HG02970 (cell line): ENCODE data around the gene TMEM170A.
"Not testable (repeated sequence)": the region's sequence is repeated elsewhere in the genome, so short reads cannot be mapped to it uniquely, and the experiment has no call there.

ENCODE experiments used
- ATAC-seq: cut with Tn5 transposase; IDR thresholded peaks from one replicate; pipeline ENCODE4 v1.9.1; 2021; ENCODE audit warnings: mild to moderate bottlenecking, moderate library complexity, moderate number of reproducible peaks; ENCODE audit not compliant: unreplicated experiment, low FRiP score

Gene TMEM170A, protein sequence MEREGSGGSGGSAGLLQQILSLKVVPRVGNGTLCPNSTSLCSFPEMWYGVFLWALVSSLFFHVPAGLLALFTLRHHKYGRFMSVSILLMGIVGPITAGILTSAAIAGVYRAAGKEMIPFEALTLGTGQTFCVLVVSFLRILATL

DNA sequence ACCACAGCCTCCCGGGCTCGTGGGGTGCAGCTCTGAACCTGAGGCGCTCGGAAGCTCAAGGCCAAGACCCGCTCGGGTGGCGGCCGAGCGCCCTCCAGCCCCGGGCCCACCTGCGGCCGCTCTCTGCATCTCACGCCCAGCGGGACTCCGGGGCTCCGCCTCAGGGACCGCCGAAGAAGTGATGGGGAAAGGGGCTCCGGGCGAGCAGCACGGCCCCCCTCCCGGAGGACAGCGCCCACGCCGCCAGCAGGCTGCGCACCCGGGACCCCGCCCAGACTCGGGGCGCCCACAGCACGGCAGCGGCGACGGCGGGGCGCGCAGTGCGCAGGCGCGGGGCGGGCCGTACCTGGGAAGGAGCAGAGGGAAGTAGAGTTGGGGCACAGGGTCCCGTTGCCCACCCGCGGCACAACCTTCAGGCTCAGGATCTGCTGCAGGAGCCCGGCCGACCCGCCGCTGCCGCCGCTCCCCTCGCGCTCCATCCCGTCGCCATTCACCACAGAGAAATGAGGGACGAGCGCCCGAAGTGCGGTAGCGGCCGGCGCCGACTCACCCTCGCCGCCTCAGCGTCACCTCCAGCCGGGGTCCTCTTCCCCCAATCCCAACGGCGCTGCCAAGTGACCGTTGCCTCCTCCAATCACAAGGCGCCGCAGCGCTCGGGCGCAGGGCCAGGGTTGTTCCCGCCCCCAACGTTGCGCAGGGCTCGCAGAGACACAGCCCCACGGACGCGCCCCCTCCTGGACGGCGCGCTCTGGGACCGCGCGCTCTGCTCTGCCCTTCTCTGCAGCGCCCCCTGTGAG, at the start of gene TMEM170A:
Gene TMEM170A (minus strand): TSS at position 568 of the 797 bp plus-strand sequence. CDS start 89 bp downstream, at position 479.
- peak; percentile 92 for ATAC-seq

DNA sequence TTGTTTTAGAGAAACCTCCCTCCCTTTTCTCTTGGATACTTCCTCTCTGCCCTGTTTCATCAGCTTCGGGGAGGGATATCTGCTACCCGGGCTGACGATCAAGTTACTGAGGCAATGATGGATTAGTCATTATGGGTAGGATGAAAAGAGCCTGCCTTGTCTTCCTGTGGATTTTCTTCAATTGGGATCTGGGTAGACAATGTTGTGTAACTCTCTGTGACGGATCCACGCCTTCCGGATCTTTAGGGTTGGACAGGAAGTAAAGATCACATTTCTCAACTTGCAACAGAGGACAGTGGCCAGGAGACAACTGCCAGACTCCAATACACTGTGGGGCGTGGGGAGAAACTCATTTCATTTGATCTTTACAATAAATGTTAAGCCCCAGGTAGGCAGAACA, 42.1 kb upstream of the TMEM170A start:
- no peak for ATAC-seq

DNA sequence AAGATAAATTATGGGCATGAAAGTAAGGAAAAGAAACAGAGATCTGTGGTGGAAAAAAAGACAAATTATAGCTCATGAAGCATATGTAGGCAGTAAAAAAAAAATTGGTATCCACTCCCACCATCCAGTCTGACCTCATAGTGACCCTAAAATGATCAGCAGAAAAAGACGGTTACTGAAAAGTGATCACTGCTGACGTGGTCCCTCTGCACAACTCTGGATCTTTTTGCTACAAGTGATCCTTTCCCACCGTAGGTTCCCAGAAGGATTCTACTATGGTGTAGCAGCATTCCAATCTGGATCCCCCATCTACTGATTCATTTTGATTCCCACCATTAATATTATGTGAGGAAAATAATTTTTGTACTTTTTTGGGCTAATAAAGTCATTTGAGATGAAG, 41.6 kb upstream of the TMEM170A start:
- no peak for ATAC-seq

DNA sequence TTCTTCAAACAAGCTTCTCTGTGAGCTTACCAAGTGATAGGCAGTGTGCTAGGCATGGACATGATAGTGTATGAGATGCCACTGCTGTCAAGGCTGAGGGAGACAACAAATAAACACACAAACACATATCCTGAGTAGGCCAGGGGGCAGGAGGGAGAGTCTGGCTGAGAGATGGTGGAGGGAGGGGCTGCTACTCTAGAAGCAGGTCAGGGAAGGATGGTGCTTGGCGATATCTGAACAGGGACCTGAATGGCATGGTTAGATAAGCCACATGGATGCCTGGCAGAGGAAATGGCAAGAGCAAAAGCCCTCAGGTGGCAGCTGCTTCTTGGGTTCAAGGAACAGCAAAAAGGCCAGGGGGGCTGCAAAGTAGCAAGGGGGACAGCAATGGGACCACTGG, 39.3 kb upstream of the TMEM170A start:
- ATAC-seq, result no peak

DNA sequence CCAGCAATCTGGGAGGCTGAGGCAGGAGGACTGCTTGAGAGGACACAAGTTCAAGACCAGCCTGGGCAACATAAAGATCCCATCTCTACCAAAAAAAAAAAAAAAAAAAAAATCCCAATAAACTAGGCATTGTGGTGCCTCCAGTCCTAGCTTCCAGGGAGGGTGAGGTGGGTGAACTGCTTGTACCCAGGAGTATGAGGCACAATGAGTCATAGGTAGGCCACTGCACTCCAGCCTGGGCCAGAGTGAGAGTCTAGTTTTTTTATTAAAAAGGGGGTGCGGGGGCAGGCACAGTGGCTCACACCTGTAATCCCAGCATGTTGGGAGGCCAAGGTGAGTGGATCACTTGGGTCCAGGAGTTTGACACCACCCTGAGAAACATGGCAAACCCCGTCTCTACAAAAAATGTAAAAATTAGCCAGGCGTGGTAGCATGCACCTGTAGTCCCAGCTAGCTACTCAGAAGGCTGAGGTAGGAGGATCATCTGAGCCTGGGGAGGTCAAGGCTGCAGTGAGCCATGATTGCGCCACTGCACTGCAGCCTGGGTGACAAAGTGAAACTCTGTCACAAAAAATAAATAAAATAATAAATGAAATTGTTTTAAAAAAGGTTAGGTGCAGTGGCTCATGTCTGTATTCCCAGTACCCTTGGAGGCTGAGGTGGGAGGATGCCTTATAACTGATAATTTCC, 38.6 kb upstream of the TMEM170A start:
- ATAC-seq, result no peak

DNA sequence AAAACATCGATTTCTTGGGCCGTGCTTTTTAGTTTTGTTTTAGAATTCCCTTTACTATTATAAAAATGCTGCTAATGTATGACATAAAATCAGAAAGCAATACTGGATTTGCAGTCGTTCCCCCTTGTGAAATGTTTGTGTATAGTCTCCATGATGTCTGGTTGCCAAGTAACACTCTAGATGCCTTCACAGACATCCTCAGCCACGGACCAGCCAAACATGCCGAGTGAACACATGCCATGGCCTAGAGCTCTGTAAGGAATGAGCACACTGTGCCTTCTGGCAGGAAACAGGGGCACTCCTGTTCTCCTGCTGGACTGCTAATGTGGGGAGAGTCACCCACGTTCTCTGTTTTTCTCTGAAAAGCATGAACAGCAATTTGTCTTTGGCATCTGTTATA, 37.3 kb upstream of the TMEM170A start:
- ATAC-seq, result not testable (repeated sequence)

DNA sequence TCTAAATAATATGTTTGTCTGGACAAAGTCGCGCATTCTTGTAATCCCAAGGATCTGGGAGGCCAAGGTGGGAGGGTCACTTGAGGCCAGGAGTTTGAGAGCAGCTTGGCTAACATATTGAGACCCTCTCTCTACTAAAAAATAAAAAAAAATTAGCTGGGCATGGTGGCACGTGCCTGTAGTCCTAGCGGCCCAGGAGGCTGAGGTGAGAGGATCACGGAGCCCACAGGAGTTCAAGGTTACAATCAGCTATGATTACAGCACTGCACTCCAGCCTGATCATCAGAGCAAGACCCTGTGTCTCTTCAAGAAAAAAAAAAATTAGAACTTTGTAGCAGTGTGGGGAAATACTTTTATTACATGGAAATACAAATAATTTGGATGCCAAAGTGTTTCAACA, 36.9 kb upstream of the TMEM170A start:
- no peak for ATAC-seq

DNA sequence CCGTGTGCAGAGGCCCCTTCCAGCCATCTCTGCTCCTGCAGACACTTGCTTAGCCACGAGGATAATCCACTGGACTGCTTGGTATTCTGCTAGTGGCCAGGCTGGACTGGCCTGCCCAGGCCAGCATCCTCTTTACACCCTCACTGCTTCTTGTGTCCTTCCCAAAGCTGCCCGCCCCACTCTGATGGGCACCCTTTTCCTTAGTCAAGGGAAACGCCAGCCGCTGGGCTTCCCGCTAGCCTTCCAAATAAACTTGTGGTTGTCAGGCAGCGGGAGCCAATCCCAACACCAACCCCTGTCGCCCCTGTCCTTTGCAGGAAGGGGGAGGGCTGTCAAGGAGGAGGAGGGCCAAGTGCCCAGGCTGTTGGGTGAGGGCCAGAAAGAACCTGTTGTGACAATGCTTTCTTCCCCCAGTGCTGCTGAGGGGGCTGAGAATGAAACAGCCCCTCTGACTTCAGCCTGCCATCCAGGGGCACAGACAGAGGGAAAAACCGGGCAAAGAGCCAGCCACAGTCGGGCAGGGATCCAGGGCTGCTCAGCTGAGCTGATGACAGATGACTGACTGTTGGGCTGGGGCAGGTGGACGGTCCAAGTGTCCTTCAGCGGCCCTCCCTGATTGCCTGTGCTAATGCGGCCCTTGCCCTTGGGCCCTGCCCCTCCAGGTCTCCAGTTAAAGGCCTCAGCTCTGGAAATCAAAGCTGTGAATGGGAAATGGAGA, 34.3 kb upstream of the TMEM170A start:
- ATAC-seq, result not testable (repeated sequence)

DNA sequence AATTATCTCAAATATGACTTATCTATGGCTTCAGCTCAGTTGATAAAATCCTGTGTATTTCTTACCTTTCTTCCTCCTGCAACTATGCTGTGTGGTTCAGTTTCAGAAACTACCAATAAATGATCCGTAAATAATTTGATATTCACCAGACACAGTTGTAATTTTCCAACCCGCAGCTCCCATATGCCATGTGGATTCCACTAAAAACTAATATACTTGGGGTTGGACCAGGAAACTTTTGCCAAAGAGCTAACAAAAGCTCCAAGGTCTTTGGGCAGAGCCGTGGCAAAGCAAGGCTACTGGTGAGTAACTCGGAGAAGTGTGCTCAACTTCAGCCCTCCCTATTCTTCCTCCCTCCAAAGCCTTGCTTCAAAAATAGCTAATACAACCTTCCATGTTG, 33.1 kb upstream of the TMEM170A start:
- ATAC-seq, result no peak

DNA sequence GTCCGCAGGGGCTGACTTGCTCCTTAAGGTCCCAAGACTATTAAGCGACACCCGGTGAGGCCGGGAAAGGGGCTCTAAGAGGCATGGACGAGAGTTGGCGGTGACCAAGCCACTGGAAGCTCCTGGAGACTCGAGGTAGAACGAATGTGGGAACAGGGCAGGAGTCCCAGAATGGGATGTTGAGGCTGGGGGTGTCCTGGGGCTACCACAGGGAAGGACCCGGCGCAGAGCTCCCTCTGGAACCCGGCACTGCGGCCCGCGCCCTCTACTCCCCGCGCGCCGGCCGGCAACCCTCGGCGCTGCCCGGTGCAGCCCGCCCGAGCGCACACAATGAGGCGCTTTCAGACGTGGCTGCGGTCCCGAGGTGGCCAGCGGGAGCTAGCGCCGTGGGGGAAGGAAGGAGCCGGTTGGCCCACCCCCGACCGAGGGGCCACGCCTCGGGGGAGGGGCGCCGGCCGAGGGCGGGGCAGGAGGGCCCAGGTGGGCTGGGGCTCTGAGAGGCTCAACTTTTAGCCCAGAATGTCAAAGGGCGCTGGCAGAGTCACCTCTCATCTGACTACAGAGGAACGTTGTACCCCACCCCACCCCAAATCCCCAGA, 30.7 kb upstream of the TMEM170A start, which contains the start of gene CHST6:
Gene CHST6 (minus strand): TSS at position 366 of the 599 bp plus-strand sequence. CDS start 15,613 bp downstream, outside the sequence.
- ATAC-seq, result no peak

DNA sequence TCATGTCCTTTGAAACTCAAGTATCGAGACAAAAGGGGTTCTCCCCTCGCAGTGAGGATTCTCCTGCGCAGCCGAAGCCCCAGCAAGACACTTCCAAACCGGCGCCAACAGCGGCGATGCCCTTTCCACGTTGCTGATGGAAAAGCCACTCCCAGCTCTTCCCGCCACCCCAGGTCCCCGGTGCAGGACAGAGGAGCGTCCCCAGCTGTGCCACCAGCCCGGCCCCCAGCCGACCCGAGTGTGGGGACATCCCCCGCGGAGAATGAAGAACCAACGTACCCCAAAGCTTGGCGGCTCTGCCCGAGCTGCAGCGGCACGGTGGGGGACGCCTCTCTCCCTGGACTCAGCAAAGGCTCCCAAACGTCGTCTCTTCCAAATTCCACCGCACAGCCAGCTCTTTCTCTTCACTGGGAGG, 30.2 kb upstream of the TMEM170A start:
- no peak for ATAC-seq

DNA sequence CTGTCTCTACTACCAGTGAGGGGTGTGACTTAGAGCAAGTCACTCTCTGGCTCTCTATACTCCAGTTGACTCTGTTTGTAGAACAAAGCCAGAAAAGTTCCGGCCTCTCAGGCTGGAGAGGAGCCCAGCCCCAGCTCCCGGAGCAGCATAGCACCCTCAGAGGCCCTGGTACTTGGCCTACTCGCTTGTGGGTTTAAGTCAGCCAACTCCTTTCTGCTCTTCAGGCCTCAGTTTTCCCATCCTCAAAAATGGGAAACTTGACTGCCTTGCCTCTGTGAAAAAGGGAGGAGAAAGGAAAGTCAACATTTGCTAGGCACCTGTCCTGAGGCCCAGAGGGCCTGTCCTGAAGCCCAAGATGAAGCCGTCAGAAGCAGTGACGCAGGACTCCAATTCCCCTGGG, 29.7 kb upstream of the TMEM170A start:
- no peak for ATAC-seq

DNA sequence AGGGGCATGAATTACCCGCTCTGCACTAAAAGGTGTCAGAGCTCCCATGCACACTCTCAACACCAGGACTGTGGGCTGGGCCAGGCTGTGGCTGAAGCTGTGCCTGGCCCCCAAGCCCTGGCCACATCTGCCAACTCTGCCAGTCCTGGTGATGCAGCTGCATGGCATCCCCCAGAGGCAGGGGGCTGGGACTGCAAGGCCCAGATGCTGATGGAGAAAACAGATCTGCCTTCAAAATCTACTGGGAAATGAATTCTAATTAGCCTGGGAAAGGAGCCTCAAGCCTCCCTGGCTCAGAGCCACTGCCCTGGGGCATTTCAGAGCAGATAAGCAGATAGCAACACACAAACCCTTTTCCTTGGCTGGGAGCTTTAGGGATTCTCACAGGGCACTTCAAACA, 27.4 kb upstream of the TMEM170A start:
- no peak for ATAC-seq

DNA sequence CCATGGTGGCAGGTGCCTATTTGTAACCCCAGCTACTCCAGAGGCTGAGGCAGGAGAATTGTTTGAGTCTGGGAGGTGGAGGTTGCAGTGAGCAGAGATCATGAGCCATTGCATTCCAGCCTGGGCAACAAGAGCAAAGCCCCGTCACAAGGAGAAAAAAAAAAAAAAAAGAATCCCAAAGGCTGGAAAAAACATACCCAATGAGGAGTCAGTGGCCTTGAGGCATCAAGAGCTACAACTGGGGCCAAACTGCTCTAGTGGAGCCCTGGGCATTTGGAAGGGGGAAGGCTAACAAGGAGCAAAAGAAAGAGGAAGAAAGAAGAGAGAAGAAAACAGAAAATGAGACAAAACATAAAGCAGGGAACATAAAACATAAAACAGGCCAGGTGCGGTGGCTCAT, 23.8 kb upstream of the TMEM170A start:
- no peak for ATAC-seq

DNA sequence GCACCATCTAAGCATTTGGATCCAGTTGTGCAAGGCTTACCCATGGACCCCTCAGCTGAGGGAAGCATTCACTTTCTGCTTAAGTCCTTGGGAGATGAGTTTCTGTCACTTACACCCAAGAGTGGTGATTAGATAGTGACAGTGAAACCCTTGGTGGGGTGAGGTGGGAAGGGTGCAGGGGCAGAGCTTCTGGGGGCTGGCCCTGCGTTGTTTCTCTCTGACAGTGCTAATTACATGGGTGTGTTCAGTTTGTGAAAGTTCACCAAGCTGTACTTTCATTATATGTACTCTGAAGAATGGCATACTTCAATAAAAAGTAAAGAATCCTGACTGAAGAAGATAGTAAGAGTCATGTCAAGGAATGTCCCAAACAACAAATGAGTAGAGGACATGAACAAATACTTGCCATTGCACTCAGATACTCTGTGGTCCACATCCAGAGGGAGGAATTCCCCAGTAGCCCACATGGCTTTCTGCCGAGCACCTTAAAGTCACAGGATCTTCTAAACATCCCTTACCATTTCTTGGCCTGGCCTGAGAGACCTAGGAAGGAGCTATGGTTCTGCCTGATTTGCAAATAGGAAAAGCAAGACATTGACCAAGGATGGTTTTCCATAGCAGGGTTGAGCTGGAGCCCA, 22.3 kb upstream of the TMEM170A start:
- no peak for ATAC-seq

DNA sequence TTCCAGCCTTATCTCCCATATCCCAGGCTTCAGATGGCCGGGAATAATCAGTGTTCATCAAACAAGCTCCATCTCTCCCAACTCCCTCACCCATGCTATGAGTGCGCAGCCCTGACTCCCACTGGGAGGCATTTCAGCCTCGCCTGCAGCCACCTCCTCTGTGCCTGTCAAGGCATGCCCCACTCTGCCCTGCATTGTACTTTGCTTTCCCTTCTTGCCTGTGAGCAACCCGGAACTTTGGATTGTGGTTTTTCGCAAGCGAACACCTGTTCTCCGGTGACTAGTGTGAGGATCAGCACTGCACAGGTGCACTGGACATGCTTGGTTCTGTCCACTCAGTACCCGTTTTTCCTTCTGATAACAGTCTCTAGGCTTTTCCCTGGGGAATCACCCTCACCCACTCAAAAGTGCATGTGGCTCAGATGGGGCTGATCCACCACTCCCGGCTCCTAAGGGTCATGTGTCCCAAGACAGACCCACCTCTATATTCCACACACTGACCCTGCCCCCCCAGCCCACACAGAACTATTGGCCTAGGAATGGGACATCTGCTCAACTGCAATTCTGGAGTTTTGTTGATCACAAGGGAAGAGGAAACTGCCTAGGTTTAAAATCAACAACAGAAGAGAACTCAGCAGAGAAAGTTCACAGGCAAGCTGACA, 21.7 kb upstream of the TMEM170A start:
- ATAC-seq, result no peak

DNA sequence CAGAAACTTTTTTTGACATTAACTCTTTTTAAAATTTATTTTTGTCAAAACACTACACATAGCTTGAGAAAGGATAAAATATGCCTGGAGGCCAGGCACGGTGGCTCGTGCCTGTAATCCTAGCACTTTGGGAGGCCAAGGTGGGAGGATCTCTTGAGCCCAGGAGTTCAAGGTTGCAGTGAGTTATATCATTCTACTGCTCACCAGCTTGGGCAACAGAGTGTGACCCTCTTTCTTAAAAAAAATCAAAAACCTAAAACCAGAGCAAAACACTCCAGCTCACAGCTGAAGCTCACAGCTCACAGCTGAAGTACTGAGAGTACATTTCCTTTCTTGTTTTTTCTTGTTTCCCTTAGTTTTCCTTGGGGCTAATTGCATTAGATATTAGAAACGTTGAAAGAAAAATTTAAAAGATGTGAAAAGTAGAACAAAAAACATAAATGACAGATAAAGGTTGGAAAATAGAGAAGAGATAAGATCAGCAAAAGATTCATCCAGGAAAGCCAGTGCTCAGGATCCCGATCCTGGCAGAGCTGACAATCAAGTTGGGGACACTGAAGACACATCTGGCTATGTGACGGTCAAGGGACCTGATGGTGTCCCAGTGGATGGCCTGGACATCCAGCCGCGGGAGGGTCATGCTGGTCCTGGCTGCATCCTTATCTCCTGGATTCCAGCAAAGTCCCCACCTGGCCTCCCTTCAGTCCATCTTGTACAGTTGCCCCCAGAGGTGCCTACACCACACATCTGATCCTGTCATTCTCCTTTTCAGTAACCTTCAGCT, 20.9 kb upstream of the TMEM170A start:
- peak; percentile 48 for ATAC-seq

DNA sequence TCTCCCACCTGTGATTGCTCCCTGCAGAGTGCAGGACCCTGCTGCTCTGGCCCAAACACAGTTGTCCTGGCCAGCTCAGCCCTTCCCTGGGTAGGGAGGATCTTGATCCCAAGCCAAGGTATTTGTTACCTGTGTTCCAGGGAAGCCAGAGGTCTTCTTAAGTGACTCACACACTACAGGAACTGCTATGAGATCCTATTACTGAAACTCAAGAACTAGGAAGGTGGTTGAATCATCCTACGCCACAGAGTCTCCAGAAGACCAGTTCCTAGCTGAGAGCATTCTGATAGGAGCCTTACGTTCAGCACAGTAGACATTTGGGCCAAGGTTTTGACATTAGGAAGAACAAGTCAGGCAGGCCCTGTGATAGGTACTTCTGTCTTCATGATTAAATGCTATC, 18.7 kb upstream of the TMEM170A start:
- no peak for ATAC-seq
